HG03439 (cell line): ENCODE results near the gene IQCC.

Experiments used
- ATAC-seq: cut with Tn5 transposase; IDR thresholded peaks from one replicate; pipeline ENCODE4 v1.9.1; 2021; ENCODE audit warnings: mild to moderate bottlenecking, moderate library complexity; ENCODE audit not compliant: unreplicated experiment

Gene IQCC

DNA sequence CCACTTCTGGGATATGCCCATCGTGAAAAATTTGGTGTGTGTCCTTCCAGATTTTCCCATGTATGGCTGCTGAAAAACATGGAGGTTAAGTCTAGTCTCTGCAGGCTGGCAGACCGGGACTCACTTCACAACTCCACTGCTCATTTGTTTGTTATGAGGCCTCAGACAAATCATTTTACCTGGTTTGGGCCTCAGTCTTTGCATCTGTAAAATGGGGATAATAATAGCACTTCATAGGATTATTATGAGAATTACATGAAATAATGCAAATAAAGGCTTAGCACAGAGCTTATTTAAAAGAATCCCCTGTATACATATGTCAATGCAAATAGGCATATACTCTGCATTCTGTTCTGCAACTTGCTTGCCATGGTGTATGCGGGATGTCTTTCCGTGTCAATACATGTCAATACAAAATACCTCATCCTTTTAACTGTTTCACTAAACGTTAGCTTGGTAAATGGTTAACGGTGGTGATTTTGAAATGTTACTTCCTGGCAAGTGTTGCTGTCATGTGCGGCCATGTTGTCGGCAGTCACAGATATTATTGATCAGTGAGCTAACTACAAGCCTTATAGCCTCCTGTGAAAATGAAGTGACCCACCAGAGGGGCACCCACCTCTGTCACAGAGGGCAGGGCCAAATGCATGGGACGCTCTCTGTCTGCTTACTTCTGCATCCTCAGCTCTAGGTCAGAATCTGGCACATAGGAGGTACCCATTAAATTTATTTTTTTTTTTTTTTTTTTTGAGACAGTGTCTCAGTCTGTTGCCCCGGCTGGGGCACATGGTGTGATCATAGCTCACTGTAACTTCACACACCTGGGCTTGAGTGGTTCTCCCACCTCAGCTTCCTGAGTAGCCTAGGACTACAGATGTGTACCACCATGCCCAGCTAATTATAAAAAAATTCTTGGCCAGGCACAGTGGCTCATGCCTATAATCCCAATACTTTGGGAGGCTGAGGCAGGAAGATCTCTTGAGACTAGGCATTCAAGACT is 49.9 kb downstream of the IQCC start:
- no peak for ATAC-seq

DNA sequence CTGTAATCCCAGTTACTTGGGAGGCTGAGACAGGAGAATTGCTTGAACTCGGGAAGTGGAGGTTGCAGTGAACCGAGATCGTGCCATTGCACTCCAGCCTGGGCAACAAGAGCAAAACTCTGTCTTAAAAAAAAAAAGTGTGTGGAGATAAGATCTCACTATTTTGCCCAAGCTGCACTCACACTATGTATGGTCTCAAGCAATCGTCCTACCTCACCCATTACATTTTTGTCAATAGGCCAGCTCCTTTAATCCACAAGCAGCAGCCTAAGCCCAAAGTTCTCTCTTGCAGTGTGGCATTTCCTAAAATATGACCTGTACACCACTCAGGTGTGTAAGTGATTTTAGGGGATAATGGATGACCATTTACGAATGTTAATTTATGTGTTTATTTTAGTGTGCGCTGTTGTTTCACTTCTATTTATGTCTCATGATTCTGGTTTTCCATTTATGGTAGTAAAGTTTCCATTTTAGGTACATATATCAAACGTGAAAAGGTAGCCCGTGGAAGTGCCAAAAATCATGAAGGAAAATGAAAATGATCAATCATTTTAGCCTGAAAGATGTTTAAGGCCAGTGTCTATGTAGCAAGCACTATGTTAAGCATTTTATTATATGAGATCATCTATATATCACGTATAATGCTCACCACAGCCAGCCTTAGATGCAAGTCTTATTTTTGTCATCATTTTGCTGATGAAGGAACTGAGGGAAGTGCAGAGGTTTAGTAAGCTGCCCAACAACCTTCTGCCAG is 51.2 kb downstream of the IQCC start:
- no peak for ATAC-seq

- ATAC-seq, result no peak
These were observed 51.7 kb downstream of the IQCC start for GRCh38 chr1:32257227-32257508.
